Measurements from ENCODE around the gene SPOPL.
"Not testable (repeated sequence)": the region's sequence is repeated elsewhere in the genome, so short reads cannot be mapped to it uniquely, and the experiment has no call there.

GRCh38 chr2:138523673-138524042 lies 22.1 kb downstream of the SPOPL start:
- TF ChIP-seq, protein P1, sequence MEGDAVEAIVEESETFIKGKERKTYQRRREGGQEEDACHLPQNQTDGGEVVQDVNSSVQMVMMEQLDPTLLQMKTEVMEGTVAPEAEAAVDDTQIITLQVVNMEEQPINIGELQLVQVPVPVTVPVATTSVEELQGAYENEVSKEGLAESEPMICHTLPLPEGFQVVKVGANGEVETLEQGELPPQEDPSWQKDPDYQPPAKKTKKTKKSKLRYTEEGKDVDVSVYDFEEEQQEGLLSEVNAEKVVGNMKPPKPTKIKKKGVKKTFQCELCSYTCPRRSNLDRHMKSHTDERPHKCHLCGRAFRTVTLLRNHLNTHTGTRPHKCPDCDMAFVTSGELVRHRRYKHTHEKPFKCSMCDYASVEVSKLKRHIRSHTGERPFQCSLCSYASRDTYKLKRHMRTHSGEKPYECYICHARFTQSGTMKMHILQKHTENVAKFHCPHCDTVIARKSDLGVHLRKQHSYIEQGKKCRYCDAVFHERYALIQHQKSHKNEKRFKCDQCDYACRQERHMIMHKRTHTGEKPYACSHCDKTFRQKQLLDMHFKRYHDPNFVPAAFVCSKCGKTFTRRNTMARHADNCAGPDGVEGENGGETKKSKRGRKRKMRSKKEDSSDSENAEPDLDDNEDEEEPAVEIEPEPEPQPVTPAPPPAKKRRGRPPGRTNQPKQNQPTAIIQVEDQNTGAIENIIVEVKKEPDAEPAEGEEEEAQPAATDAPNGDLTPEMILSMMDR (IDR thresholded peaks at IDR 0.05) = not testable (repeated sequence)
- TF ChIP-seq POLR2AphosphoS5 (IDR thresholded peaks at IDR 0.05; ENCODE audit: low read depth, low read length); SIN3A (IDR thresholded peaks at IDR 0.05; ENCODE audit: borderline replicate concordance, insufficient read depth, low read depth, low read length); TCF7L2 (IDR thresholded peaks at IDR 0.05; ENCODE audit: low read depth, low read length): not testable (repeated sequence)

Measured in Panc1 (cell line).